Measurements from ENCODE around the gene SLC16A5.

DNA sequence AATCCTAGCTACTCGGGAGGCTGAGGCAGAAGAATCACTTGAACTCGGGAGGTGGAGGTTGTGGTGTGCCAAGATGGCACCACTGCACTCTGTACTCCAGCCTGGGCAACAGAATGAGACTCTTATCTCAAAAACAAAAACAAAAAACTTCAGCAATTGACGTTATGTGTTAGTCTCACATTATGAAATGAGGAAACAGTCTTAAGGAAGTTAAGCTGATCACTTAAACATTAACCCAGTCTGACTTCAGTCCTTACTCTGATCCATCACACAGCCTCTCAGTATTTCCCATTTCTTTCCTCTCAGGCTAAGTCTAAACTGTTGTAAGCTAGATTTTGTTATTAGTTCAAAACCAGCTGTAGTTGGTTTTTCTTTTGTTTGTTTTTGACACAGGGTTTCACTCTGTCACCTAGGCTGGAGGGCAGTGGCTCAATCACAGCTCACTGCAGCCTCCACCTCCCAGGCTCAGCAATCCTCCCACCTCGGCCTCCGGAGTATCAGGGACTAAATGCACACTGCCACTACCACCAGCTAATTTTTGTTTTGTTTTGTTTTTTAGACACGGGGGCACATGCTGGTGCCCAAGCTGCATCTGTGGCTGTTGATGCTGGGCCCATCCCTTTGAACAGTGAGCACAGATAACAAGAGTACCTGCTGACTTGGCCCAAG lies 60.3 kb downstream of the SLC16A5 start:
- TF ChIP-seq CTCF (optimal IDR thresholded peaks at IDR 0.05 in 1 of 3, IDR thresholded peaks at IDR 0.05 in 1 of 3, conservative IDR thresholded peaks at IDR 0.05 in 1 of 3; ENCODE audit: extremely low read depth in 1 of 3, insufficient read depth in 2 of 3, low read length in 3 of 3) (no peak), EZH2 (IDR thresholded peaks at IDR 0.05; ENCODE audit: low read length) (no peak)
